ENCODE measurements around the gene SLC13A2. TPM values are rescaled to one million over a fixed set of nuclear protein-coding genes. Genes with fewer than 3 reads are reported as not detected.

Gene SLC13A2
- total RNA-seq, 1 donor from 2014 or later: not detected

GRCh38 chr17:28491860-28492259 lies 18.4 kb downstream of the SLC13A2 start:
- Histone ChIP-seq H3K4me1 (ENCODE audit: control insufficient read depth in 3 of 3, insufficient read depth in 3 of 3, low read length in 3 of 3) (no peaks in the 10 kb centered on the region), H3K9me3 (ENCODE audit: control insufficient read depth in 3 of 3, low read length in 3 of 3) (no peaks in the 10 kb centered on the region), H3K27me3 (ENCODE audit: control insufficient read depth in 3 of 3, insufficient read depth in 3 of 3, low read length in 3 of 3) (peaks cover 10 to 38% (median 36%) of the 10 kb centered on the region in 3 donors), H3K4me3 (ENCODE audit: low read length in 3 of 3) (no peak overlapping the region), H3K9ac (ENCODE audit: low read depth in 1 of 3, low read length in 3 of 3) (no peak overlapping the region), H3K36me3 (ENCODE audit: control insufficient read depth in 3 of 3, insufficient read depth in 3 of 3, low read length in 3 of 3) (no peaks in the 10 kb centered on the region), H3K27ac (ENCODE audit: low read depth, low read length) (no peak overlapping the region)

DNA sequence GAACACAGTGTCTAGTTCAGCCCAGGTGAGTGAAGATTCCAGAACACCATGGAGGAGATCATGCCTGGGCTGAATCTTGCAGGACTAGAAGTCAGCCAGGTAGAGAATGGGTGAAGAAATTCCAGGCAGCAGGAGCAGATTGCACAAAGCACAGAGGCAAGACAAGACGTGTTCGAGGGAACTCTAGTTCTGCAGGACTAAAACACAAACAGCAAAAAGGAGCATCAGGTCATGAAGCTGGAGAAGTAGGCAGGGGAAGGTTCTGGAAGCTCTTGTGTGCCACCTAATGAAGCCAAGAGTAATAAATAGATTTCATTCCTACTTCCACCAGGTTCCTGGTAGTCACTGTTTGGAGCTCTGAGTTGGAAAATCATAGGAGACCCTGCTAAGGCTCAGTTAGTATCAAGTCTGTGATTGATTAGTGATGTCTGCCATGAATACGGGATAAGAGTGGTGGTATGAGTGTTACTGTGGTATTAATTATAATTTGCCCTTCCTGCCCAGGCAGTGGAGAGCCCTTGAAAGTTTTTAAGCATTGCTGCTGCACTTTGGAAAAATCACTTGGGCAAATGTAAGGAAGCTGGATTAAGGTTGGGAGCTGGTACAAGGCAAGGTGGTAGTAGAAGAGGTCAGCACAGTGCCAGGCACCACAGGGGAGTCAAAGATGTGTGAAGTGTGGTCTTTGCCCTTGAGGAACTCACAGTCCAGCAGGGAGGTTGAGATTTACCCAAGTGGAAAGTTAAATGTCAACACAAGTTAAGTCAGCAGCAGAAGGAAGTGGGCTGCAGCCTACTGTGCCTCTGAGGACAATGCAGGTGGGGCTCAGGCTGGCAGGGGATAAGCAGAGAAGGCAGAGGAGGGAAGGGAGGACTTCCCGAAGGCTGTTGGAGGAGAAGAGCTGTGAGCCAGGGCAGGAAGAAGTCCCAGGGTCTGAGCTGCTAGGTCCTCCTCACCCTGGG lies 19.2 kb downstream of the SLC13A2 start:
- Histone ChIP-seq H3K27me3 (ENCODE audit: control insufficient read depth in 3 of 3, insufficient read depth in 3 of 3, low read length in 3 of 3) (peaks cover 10 to 42% (median 33%) of the 10 kb centered on the region in 3 donors), H3K4me1 (ENCODE audit: control insufficient read depth in 3 of 3, insufficient read depth in 3 of 3, low read length in 3 of 3) (no peaks in the 10 kb centered on the region), H3K9me3 (ENCODE audit: control insufficient read depth in 3 of 3, low read length in 3 of 3) (no peaks in the 10 kb centered on the region), H3K36me3 (ENCODE audit: control insufficient read depth in 3 of 3, insufficient read depth in 3 of 3, low read length in 3 of 3) (no peaks in the 10 kb centered on the region), H3K9ac (ENCODE audit: low read depth in 1 of 3, low read length in 3 of 3) (no peak overlapping the region), H3K4me3 (ENCODE audit: low read length in 3 of 3) (no peak overlapping the region), H3K27ac (ENCODE audit: low read depth, low read length) (no peak overlapping the region)

GRCh38 chr17:28493460-28493859 lies 20.0 kb downstream of the SLC13A2 start:
- H3K9me3 ChIP-seq (ENCODE audit: control insufficient read depth in 3 of 3, low read length in 3 of 3): no peaks in the 10 kb centered on the region
- no peak overlapping the region for H3K9ac ChIP-seq (ENCODE audit: low read depth in 1 of 3, low read length in 3 of 3)
- peaks cover 10 to 42% (median 33%) of the 10 kb centered on the region in 3 donors for H3K27me3 ChIP-seq (ENCODE audit: control insufficient read depth in 3 of 3, insufficient read depth in 3 of 3, low read length in 3 of 3)
- no peak overlapping the region for H3K27ac ChIP-seq (ENCODE audit: low read depth, low read length)
- H3K36me3 ChIP-seq (ENCODE audit: control insufficient read depth in 3 of 3, insufficient read depth in 3 of 3, low read length in 3 of 3): no peaks in the 10 kb centered on the region
- no peak overlapping the region for H3K4me3 ChIP-seq (ENCODE audit: low read length in 3 of 3)
- no peaks in the 10 kb centered on the region for H3K4me1 ChIP-seq (ENCODE audit: control insufficient read depth in 3 of 3, insufficient read depth in 3 of 3, low read length in 3 of 3)

- Histone ChIP-seq H3K4me3 (ENCODE audit: low read length in 3 of 3) (no peak overlapping the region), H3K9me3 (ENCODE audit: control insufficient read depth in 3 of 3, low read length in 3 of 3) (no peaks in the 10 kb centered on the region), H3K27ac (ENCODE audit: low read depth, low read length) (no peak overlapping the region), H3K36me3 (ENCODE audit: control insufficient read depth in 3 of 3, insufficient read depth in 3 of 3, low read length in 3 of 3) (no peaks in the 10 kb centered on the region), H3K4me1 (ENCODE audit: control insufficient read depth in 3 of 3, insufficient read depth in 3 of 3, low read length in 3 of 3) (no peaks in the 10 kb centered on the region), H3K27me3 (ENCODE audit: control insufficient read depth in 3 of 3, insufficient read depth in 3 of 3, low read length in 3 of 3) (peaks cover 10 to 42% (median 30%) of the 10 kb centered on the region in 3 donors), H3K9ac (ENCODE audit: low read depth in 1 of 3, low read length in 3 of 3) (no peak overlapping the region)
These were observed 21.2 kb downstream of the SLC13A2 start for GRCh38 chr17:28494445-28495188.

GRCh38 chr17:28495635-28496034 lies 22.2 kb downstream of the SLC13A2 start:
- no peak overlapping the region for H3K4me3 ChIP-seq (ENCODE audit: low read length in 3 of 3)
- H3K27me3 ChIP-seq (ENCODE audit: control insufficient read depth in 3 of 3, insufficient read depth in 3 of 3, low read length in 3 of 3): peaks cover 8 to 42% (median 30%) of the 10 kb centered on the region in 3 donors

GRCh38 chr17:28497931-28498330 lies 24.5 kb downstream of the SLC13A2 start:
- Histone ChIP-seq H3K4me1 (ENCODE audit: control insufficient read depth in 3 of 3, insufficient read depth in 3 of 3, low read length in 3 of 3) (peaks cover 3 to 7% (median 7%) of the 10 kb centered on the region in 3 donors), H3K9ac (ENCODE audit: low read depth in 1 of 3, low read length in 3 of 3) (no peak overlapping the region), H3K36me3 (ENCODE audit: control insufficient read depth in 3 of 3, insufficient read depth in 3 of 3, low read length in 3 of 3) (no peaks in the 10 kb centered on the region), H3K4me3 (ENCODE audit: low read length in 3 of 3) (no peak overlapping the region), H3K27me3 (ENCODE audit: control insufficient read depth in 3 of 3, insufficient read depth in 3 of 3, low read length in 3 of 3) (peaks cover 6 to 32% (median 22%) of the 10 kb centered on the region in 3 donors), H3K9me3 (ENCODE audit: control insufficient read depth in 3 of 3, low read length in 3 of 3) (no peaks in the 10 kb centered on the region), H3K27ac (ENCODE audit: low read depth, low read length) (no peak overlapping the region)

More at GRCh38 chr17:28495635-28496034, 22.2 kb downstream of the SLC13A2 start:
- Histone ChIP-seq H3K9ac (ENCODE audit: low read depth in 1 of 3, low read length in 3 of 3) (no peak overlapping the region), H3K4me1 (ENCODE audit: control insufficient read depth in 3 of 3, insufficient read depth in 3 of 3, low read length in 3 of 3) (peaks cover 3 to 6% (median 4%) of the 10 kb centered on the region in 3 donors), H3K36me3 (ENCODE audit: control insufficient read depth in 3 of 3, insufficient read depth in 3 of 3, low read length in 3 of 3) (no peaks in the 10 kb centered on the region), H3K27ac (ENCODE audit: low read depth, low read length) (no peak overlapping the region), H3K9me3 (ENCODE audit: control insufficient read depth in 3 of 3, low read length in 3 of 3) (no peaks in the 10 kb centered on the region)

DNA sequence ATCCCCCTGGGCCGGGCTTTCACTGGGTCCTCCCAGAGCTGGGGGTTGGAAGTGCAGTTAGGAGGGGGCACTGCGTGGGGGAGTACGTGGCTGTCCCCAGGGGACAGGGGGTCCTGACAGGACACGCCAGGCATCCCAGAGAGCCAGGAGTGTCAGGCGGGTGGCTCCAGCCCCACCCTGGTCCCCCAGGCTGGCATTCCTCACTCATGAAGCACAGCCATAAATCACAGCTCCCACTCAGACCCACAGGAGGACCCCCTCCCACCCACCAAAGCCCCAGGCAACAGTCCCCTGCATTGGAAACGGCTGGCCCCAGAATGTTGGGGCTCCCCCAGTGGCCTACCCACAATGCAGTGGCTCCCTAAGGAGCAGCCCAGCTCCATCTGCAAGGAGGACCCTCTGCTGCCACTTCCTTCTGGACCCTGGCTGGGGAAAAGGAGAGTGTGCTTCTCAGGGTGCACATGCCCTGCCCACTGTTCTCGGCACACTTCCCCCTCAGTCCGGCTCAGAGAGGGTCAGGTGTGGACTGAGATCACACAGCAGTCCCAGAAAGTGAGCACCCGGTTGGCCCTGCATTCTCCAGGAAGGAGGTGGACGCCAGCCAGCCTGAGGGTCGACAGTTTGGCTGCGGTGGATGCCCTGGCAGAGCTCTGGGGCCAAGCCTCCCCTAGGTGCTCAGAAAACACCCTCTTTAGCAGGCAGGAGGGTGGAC lies 25.4 kb downstream of the SLC13A2 start:
- no peak overlapping the region for H3K9ac ChIP-seq (ENCODE audit: low read depth in 1 of 3, low read length in 3 of 3)

DNA sequence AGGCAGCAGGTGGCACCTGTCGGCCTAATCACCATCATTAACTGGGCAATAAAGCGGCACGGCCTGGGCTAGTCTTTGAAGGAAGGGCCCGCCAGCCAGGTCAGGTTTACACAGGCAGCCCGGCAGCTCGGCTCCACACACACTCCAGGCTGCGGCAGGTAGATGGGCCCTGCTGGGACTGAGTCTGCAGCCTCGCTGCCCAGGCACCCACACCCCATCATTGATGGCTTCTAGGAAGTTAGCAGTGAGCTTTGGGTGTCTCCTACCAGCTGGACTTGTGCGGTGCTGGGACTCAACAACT lies 25.9 kb downstream of the SLC13A2 start:
- Histone ChIP-seq H3K4me1 (ENCODE audit: control insufficient read depth in 3 of 3, insufficient read depth in 3 of 3, low read length in 3 of 3) (peaks cover 3 to 7% (median 7%) of the 10 kb centered on the region in 3 donors), H3K4me3 (ENCODE audit: low read length in 3 of 3) (no peak overlapping the region), H3K9ac (ENCODE audit: low read depth in 1 of 3, low read length in 3 of 3) (no peak overlapping the region), H3K27ac (ENCODE audit: low read depth, low read length) (no peak overlapping the region), H3K27me3 (ENCODE audit: control insufficient read depth in 3 of 3, insufficient read depth in 3 of 3, low read length in 3 of 3) (peaks cover 2 to 25% (median 14%) of the 10 kb centered on the region in 3 donors), H3K36me3 (ENCODE audit: control insufficient read depth in 3 of 3, insufficient read depth in 3 of 3, low read length in 3 of 3) (no peaks in the 10 kb centered on the region), H3K9me3 (ENCODE audit: control insufficient read depth in 3 of 3, low read length in 3 of 3) (no peaks in the 10 kb centered on the region)

More for the DNA sequence above, 25.4 kb downstream of the SLC13A2 start:
- Histone ChIP-seq H3K4me1 (ENCODE audit: control insufficient read depth in 3 of 3, insufficient read depth in 3 of 3, low read length in 3 of 3) (peaks cover 3 to 7% (median 7%) of the 10 kb centered on the region in 3 donors), H3K27ac (ENCODE audit: low read depth, low read length) (no peak overlapping the region), H3K27me3 (ENCODE audit: control insufficient read depth in 3 of 3, insufficient read depth in 3 of 3, low read length in 3 of 3) (peaks cover 3 to 29% (median 14%) of the 10 kb centered on the region in 3 donors), H3K9me3 (ENCODE audit: control insufficient read depth in 3 of 3, low read length in 3 of 3) (no peaks in the 10 kb centered on the region), H3K36me3 (ENCODE audit: control insufficient read depth in 3 of 3, insufficient read depth in 3 of 3, low read length in 3 of 3) (no peaks in the 10 kb centered on the region), H3K4me3 (ENCODE audit: low read length in 3 of 3) (no peak overlapping the region)

DNA sequence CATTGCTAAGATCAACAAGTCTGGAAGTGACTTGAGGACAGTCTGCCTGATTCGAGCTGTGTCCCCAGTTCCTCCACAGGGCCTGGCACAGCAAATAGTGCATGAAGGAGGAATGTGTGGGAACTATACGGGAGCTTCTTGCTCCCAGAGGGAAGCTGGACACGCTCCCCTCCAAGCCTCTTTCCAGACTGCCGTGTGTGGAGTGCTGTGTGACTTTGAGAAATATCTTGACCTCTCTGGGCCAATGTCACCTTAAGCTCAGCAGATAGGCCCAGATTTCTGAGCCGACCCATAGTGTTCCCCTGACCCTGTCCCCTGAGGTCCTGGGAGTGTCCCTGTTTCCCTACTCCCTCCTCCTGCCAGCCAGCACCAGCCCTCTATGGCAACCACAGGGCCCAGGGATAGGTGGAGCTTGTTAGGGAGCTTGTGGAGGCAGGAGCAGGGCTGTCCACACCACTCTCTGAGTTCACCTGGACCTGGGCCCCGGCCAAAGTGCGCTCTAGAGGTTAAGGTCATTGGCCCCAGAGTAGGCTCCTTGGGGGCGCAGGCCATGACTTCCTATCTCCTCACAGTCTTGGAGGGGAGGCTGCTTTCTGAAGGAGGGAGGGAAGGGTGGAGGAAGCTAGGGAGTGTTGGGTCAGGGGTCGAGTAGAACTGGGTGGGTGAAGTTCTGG lies 26.4 kb downstream of the SLC13A2 start:
- Histone ChIP-seq H3K4me1 (ENCODE audit: control insufficient read depth in 3 of 3, insufficient read depth in 3 of 3, low read length in 3 of 3) (peaks cover 3 to 7% (median 7%) of the 10 kb centered on the region in 3 donors), H3K27ac (ENCODE audit: low read depth, low read length) (no peak overlapping the region), H3K27me3 (ENCODE audit: control insufficient read depth in 3 of 3, insufficient read depth in 3 of 3, low read length in 3 of 3) (peaks cover 0 to 20% (median 15%) of the 10 kb centered on the region in 3 donors), H3K36me3 (ENCODE audit: control insufficient read depth in 3 of 3, insufficient read depth in 3 of 3, low read length in 3 of 3) (no peaks in the 10 kb centered on the region), H3K9ac (ENCODE audit: low read depth in 1 of 3, low read length in 3 of 3) (no peak overlapping the region), H3K9me3 (ENCODE audit: control insufficient read depth in 3 of 3, low read length in 3 of 3) (no peaks in the 10 kb centered on the region), H3K4me3 (ENCODE audit: low read length in 3 of 3) (no peak overlapping the region)
